Measurements from ENCODE around the gene SLC29A3.
A peak's percentile ranks its signal among the peaks of the same experiment; 100 is the strongest.

The SLC29A3 gene

GRCh38 chr10:71390921-71391690 lies 72.0 kb downstream of the SLC29A3 start:
- DNase-seq = no peak

DNA sequence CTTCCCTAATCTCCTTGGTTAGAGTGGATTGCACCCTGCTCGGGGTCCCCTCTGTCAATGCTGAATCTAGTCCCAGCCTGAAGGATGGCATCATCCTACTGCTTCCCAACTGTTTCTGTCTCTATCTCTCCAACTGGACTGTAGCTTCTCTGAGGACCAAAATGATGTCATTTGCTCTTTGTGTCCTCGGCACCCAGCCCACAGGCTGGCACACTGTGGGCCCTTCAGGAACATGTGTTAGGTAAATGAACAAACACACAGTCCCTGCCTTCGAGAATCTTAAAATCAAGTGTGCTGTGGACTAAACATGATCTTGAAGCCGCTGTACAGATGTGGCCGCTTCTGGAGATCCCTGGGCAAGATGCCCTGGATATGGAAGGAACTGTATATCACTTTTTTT lies 72.6 kb downstream of the SLC29A3 start:
- DNase-seq = peak in 1 of 51 donors; percentile 23

DNA sequence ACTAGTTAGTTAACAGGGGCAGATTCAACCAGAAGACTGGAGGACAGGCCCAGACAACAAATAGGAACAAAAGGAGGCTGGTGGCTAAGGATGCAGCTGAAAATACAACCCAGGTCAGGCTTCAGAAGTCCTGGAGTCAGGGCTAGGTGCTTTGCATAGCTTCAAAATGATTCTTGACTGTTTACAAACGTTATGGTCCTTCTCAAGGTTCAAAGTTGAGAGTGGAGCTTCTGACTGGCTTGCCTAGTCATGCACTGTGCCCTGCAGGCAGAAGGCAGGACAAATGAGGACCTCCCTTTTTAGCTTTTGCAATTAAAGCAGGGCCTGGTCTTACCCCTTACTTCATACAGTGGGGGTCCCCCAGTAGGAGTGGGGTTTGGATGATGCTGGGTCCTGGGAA lies 73.2 kb downstream of the SLC29A3 start:
- no peak for DNase-seq

DNA sequence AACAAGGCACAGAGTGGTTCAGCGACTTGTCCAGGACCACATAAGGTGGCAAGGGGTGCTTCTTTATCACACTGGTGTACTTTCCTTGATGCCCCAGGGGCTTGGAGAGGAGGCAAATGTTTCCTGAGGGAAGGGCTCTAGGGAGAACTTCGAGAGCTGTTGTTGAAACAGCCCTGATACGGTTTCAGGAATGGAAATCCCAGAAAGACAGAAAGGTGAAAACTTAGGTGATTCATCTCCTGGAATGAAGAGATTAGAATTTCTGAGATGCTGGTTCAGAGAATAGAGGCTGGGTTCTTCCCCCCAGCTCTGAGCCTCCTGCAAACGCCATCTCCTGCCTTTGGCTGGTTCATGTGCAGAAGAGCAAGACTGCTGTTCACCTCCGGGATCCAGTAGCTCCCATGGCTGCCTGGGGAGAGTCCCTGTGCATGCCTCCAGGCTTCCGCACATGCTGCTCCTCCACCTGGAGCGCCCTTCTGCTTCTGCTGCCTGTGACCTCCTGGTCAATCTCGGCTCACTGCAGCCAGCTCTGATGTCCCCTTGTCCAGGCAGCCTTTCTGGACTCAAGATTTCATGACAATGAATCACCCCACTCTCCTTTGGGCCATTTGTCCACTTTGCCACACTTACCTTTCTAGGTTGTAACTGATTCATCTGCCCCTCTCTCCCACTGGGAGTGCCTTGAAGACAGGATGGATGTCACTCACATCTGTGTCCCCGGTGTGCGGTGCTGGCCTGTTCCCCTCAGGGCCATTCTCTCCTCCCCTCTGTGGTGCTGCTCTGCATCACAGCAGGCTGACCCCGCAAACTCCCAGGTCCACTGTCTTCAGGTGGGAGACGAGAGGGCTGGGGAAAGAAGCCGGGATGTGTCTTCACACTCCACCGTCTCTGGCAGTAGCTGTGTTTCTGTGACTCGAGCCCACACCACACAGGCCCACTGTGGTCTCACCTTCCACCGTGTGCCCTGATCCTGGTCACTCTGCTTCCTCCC lies 74.0 kb downstream of the SLC29A3 start:
- DNase-seq = no peak

- DNase-seq = no peak
Observed at GRCh38 chr10:71393841-71394475, 74.9 kb downstream of the SLC29A3 start.

DNA sequence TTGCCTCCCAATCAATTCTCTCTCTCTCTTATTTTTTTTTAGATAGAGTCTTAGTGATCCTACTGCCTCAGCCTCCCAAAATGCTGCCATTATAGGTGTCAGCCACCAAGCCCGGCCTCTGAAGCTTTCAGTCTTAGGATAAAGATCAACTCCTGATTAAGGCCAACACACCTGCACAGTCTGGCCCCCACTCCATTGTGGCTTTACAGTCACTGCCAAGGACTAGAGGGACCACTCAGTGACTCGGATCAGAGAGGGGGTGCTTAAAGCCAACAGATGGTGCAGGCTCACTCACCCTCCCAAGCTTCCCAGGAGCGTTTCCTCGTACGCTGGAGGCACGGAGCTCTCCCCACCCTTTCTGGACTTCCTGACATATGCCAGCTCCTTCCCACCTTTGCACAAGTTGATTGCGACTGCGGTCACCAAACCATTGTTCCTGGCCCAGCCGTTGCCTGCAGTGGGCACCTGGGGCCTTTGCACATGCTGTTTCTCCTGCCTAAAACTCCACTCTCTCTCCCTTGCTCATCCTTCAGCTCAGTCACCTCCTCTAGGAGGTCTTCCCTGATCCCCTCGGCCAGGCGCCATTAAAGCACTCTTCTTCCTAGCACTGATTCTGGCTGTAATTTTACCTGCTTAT lies 76.0 kb downstream of the SLC29A3 start:
- no peak for DNase-seq

GRCh38 chr10:71395621-71396020 lies 76.6 kb downstream of the SLC29A3 start:
- DNase-seq = no peak

DNA sequence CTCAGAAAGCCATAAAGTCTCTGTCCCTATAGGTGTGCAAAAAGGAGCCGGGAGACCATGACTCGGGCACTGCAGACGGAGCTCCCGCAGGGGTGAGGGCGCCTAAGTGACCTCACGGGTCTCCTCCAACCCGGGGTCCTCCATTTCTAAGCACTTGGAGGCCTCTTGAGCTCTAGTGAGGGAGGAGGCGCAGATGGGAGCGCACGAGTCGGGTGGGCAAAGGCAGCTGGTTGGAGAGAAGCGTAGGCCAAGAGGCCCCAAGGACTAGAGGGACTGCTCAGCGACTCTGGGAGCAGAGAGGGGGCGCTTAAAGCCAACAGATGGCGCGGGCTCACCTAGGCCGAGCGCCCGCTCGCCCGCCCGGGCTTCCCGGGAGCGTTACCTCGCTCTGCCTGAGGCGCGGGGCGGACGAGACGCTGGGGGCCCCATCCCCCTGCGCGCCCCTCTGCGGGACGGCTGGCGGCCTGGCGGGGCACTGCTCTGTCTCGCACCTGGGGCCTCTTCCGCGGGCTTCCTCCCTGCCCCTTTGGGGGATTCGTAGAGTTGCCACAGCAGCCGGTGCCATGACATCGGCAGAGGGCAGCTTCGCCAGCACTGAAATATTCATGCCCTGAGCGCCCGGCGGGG lies 77.1 kb downstream of the SLC29A3 start:
- DNase-seq = peak in 32 of 51 donors; percentile 20 to 79 (median 49)

DNA sequence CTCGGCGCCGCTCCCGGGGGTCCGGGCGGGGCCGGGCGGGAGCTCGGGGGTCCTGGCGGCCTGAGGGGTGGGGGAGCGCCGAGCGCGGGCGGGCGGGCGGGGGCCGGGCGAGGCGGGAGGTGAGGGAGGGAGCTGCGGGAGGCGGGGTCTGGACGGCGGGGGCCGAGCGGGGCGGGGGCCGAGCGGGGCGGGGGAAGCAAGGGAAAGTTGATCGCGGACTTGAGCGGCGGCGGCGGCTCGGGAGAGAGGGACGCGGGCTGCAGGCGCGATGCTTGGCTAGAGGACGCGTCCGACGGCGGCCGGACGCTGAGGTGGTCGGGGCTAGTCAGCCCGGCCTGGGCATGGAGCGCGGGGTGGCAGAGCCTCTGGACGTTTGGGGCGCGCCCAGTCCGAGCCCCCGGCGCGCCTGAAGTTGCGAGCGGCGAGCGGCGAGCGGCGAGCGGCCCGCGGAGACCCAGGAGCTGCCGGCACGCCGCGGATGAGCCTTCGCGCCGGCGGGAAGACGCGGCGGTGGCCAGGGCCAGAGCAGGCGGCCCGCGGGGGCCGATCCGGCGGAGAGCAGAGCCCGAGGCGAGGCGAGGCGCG lies 77.7 kb downstream of the SLC29A3 start, which contains the start of gene CDH23:
Gene CDH23 (plus strand): TSS at position 210 of the 585 bp plus-strand sequence. CDS start 42,912 bp downstream, outside the sequence.
- DNase-seq = peak in 22 of 51 donors; percentile 16 to 74 (median 46)

- DNase-seq = peak in 6 of 51 donors; percentile 12 to 29 (median 20)
Observed at GRCh38 chr10:71397296-71398212, 78.5 kb downstream of the SLC29A3 start.

DNA sequence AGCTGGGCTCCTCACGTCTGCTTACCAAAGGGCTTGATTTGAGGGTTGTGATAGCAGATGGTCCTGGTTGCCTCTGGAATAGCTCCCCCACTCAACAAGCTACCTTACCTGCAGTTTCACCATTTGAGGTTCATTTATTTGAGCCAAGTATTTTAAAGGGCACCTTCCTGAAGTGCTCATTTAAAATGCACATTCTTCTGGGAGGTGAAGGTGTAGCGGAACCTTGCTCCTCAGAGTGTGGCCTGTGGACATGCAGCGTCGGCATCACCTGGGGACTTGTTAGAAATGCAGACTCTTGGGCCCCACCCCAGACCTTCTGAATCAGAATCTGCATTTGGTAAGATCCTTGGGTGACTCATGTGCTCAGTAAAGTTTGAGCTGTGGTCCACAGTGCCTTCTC lies 79.9 kb downstream of the SLC29A3 start:
- no peak for DNase-seq

GRCh38 chr10:71399946-71400345 lies 80.9 kb downstream of the SLC29A3 start:
- no peak for DNase-seq

GRCh38 chr10:71401056-71401455 lies 82.0 kb downstream of the SLC29A3 start:
- DNase-seq = no peak

GRCh38 chr10:71402005-71402404 lies 82.9 kb downstream of the SLC29A3 start:
- no peak for DNase-seq

DNA sequence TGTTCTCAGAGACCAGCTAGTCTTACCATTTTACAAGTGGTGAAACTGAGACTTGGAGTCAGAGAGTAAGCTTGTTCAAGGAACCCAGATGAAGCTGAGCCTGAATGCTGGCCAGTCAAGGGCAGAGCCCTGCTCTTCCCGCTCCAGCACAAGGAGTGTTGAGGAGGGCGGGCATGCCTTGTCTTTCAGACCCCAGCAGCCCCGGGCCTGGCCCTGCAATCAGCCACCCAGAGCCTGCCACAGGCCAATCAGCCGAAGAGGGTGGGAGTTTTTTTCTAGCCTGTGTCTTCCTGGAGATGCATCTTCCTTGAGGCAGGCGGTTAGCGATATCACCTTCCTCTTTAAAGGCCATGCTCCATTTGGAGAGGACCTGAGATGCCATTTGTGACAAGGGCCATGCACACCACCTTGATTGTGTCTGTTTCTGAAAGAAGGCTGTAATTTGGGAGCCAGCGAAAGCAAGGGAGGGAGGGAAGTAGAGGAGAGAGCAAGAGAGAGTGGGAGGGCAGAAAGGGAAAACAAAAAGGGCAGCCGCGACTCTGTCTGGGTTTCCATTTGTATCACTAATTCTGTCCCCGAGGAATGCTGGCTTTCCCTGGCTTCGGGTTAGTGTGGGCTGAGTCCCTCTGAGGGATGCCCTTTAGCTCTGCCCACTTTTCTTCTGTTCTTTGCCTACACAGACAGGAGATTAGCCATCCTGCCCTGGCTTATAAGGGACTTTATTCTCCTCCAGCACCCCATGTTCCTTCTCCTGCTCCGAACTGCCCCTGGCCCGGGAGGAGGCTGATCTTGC lies 85.6 kb downstream of the SLC29A3 start:
- DNase-seq = no peak

DNA sequence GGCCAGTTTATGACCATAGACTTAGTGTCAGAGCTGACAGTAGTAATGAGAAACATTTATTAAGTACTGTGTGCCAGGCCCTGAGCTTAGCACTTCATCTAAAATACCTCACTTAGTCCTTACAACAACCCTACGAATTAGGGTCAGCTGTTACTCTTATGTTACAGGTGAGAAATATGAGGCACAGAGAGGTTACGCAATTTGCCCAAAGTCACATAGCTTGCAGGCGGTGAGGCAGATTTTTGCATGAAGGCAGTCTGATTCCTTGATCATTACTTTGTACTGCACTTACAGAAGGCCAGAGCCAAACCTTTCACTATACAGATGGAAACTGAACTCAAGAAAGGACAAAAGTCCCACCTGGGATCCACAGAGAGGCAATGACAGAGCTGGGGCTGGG lies 87.8 kb downstream of the SLC29A3 start:
- DNase-seq = no peak

DNA sequence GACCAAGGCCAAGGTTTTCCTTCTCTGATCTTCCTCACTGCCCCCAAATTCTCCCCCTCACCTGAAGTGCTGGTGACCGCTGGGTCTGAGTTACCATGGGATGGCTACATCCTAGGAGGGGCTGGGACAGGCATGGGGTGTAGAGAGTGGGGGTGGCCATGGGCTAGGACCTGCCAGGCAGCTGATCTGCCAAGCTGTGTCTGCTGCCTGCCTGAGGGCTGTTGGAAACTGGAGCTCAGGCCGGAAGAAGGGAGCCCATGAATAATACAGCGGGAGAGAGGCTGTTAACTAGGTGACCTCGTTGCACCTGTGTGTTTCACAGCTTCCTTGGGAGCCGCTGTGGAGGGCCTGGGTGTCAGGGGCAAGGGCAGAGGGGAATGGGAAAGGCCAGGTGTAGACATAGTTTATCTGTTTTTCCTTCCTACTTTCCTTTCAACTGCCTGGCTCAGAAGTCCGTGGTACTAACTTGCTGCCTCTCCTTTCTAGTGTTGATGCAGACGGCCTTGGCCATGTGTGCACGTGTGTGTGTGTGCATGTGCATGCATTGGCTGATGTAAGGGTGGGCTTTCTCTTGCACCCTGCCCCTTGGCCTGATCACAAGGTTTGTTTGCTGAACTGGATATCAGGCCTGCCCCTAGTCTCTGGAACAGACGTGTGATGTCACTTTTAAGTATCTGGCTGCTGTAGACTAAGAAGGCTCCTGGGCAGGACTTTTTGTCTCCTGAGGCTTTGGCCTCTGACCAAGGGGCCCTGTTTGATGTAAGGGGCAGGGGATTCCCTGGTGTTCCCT lies 89.6 kb downstream of the SLC29A3 start:
- no peak for DNase-seq

Measured in hypothalamus (tissue), 51 donors.